ENCODE data around the gene MAD1L1.
"Not testable (repeated sequence)": the region's sequence is repeated elsewhere in the genome, so short reads cannot be mapped to it uniquely, and the experiment has no call there.

The MAD1L1 gene

DNA sequence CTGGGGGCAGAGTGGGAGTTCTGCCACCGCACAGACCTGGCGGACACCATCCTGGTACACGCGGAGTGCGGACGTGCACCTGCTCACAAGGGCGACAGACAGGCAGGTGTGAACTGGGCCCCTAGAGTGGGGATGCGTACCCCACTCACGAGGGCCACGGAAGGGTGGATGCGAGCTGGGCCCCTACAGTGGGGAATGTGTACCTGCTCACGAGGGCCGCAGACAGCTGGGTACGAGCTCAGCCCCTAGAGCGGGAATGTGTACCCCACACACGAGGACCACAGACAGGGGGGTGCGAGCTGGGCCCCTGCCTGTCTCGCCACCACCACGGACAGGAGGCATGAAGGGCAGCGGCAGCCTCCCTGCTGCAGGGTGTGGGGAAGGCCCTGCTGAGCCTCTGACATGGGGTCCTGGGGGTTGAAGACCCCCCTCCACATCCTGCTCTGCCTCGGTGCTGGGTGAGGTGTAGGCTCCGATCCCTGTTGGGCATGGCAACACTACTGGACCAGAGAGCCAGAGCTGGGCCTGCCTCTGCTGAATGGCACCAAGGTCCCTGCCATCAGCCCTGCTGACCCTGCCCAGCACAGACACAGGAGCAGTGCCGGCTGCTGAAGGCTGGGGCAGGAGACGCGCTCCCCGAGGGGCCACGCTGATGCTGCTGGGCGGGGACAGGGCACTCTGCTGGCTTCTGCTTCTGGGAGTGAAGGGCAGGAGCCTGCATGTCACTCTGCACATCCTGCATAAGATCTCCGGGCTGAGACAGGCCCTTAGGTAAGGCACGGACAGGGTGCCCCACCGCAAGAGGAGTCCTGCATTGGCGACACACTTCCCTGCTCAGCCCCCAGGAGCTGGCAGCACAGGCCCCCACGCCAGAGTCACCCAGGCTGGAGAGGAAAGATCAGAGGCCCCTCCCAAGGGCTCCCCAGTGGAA is 259.2 kb downstream of the MAD1L1 start:
- DNase-seq (ENCODE audit: low read depth in 3 of 3): no peak

DNA sequence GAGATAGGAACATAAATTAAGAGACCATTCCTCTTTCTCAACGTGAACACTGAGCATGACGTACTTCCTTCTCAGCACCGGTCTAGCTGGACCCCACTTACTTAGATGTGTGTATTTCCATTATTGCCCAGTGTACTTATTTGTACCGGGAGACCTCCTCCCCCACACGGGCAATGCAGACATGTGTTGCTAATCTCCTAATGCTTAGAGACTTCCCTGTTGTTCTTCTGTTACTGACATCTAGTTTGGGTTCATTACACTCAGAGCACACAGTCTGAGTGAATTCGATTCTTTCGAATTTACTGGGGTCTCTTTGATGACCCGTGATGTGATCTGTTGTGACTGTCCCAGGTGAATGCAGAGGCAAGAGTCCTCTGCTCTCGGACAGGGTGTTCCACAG is 260.0 kb downstream of the MAD1L1 start:
- no peak for DNase-seq (ENCODE audit: low read depth in 3 of 3)

DNA sequence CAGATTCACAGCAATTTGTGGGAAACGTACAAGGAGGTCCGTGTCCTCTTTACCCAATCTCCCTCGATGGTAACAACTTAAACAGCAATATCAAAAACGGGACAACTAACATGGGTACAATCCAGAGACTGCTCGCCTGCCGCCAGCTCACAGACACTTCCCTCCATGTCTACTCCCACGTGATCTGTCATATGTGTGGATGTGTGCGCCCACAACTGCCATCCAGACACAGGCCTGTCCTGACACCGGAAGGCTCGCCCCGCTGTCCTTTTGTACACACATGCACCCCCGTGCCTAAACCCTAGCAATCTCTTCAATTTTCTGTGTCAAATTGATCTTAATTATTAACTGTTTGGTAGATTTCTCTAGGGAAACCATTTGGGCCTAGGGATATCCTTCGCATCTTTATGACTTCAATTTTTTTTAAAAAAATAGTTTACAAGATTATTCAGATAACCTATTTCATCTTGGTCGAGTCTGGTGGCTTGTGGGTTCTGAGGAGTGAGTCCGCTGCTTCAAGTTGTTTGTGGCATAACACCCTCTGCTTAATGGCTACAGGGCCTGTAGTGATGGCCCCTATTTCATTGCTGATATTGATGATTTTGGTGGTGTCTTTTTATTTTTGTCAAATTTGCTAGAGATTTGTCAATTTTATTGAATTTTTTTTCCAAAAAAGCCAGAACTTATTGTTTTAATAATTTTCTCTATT is 260.6 kb downstream of the MAD1L1 start:
- DNase-seq (ENCODE audit: low read depth in 3 of 3): no peak

DNA sequence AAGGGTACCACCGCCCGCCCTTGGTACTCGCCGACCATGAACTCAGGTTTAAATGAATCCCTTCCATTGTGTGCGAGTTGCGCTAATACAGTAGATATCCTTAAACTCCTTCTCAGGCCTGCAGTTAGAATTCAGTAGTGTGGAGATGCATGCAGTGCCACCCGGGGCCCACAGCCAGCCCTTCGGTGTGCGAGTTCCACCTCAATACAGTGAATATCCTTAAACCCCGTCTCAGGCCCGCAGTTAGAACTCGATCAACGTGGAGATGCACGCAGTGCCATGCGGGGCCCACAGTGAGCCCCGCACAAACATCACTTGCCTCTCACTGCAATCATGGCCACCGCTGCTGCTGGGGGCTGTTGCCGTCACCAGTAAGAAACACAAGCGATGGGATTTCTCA is 261.9 kb downstream of the MAD1L1 start:
- no peak for DNase-seq (ENCODE audit: low read depth in 3 of 3)

DNA sequence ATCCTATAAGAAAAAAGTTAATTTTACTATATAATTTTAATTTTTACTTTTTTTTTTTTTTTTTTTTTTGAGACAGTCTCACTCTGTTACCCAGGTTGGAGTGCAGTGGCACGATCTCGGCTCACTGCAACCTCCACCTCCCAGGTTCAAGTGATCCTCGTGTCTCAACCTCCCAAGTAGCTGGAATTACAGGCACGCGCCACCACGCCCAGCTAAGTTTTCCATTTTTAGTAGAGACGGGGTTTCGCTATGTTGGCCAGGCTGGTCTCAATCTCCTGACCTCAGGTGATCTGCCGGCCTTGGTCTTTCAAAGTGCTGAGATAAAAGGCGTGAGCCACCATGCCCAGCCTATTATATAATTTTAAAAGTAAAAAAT is 262.5 kb downstream of the MAD1L1 start:
- not testable (repeated sequence) for DNase-seq (ENCODE audit: low read depth in 3 of 3)

DNA sequence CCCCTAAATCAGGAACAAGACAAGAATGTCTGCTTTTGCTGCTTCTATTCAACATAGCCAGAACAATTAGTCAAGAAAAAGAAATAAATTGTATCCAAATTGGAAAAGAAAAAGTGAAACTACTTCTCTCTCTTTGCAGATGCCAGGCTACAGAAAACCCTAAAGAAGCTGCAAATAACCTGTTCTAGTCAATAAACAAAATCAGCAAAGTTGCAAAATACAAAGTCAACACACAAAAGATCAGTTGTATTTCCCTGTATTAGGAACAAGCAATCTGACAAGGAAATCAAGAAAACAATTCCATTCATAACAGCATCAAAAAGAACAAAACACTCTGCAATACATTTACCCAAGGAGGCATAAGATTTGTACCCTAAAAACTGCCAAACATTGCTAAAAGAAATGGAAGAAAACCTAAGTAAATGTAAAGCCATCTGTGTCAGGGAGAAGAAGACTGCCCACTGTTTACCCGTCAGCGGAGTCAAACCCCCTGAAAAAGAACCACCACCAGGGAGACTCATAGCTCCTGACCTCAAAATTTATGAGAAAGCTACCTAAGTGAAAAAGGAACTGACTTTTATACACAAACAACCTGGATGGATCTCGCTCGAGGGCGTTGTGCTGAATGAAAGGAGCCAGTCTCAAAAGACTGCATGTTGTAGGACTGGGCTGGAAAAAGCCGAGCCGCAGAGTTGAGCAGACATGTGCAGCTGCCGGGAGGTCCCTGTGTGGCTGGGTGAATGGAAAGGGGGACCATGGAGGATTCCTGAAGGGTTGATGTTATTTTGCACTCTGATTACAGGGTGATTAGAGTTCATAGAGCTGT is 263.1 kb downstream of the MAD1L1 start:
- no peak for DNase-seq (ENCODE audit: low read depth in 3 of 3)

GRCh38 chr7:1968397-1969111 is 264.2 kb downstream of the MAD1L1 start:
- no peak for DNase-seq (ENCODE audit: low read depth in 3 of 3)

- DNase-seq (ENCODE audit: low read depth in 3 of 3): no peak
Measured at GRCh38 chr7:1967512-1968396, 265.0 kb downstream of the MAD1L1 start.

GRCh38 chr7:1966631-1967200 is 266.0 kb downstream of the MAD1L1 start:
- DNase-seq (ENCODE audit: low read depth in 3 of 3): no peak

DNA sequence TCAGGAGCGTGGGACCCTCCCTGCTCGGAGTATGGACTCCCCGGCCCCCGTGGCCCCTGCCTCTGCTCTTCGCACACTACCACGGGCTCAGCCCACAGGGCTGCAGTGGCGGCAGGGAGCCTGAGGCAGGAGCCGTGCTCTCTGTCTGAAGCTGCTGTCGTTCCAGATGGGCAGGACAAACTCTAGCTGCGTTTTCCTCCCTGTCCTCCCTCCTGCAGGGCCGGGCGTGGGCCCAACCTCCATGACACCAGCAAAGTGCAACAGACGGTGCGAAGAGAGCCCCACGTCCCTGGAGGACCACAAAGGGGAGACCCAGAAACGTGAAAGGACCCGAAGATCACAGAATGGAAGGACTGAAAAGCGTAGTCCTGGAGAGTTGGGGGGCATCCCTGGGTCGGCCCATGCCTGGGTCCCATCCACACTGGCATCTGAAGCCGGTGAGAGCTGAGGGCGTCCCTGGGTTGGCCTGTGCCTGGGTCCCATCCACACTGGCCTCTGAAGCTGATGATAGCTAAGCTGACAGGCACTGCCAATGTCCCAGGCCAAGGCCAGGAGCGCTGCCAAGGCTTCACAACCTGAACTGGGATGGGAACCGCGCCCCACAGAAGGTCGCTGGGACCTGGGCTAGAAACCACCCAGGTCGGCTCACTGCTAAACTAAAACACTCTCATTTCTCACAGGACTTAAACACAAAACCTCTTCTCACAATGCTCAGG is 267.0 kb downstream of the MAD1L1 start:
- DNase-seq (ENCODE audit: low read depth in 3 of 3): no peak

- no peak for DNase-seq (ENCODE audit: low read depth in 3 of 3)
Measured at GRCh38 chr7:1964913-1965578, 267.7 kb downstream of the MAD1L1 start.

- DNase-seq (ENCODE audit: low read depth in 3 of 3): no peak
Measured at GRCh38 chr7:1964211-1964912, 268.4 kb downstream of the MAD1L1 start.

GRCh38 chr7:1963575-1963974 is 269.2 kb downstream of the MAD1L1 start:
- no peak for DNase-seq (ENCODE audit: low read depth in 3 of 3)

DNA sequence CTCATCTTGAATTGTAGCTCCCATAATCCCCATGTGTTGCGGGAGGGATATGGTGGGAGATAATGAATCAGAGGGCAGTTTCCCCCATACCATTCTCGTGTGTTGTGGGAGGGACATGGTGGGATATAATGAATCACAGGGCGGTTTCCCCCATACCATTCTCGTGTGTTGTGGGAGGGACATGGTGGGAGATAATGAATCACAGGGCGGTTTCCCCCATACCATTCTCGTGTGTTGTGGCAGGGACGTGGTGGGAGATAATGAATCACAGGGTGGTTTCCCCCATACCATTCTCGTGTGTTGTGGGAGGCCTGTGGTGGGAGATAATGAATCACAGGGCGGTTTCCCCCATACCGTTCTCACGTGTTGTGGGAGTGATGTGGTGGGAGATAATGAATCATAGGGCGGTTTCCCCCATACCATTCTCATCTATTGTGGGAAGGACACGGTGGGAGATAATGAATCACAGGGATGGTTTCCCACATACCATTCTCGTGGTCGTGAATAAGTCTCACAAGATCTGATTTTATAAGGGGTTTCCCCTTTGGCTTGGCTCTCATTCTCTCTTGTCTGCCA is 271.0 kb downstream of the MAD1L1 start:
- DNase-seq (ENCODE audit: low read depth in 3 of 3): no peak

DNA sequence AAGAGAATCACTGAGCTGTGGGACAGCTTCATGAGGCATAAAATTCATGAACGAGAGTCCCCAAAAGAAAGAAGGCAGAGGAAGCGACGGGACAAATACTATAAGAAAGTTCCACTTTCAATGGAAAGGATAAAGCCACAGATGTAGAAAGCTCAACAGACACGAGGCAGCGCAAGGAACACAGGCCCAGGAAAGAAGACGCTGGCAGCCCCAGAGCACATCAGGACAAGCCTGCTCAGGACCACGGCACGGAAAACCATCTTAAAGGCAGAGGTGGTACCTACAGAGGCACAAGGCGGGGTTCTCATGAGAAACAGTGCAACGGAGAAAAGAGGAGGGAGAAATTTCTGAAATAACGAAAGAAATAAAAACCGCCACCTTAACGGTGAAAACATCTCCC is 273.4 kb downstream of the MAD1L1 start:
- DNase-seq (ENCODE audit: low read depth in 3 of 3): no peak

DNA sequence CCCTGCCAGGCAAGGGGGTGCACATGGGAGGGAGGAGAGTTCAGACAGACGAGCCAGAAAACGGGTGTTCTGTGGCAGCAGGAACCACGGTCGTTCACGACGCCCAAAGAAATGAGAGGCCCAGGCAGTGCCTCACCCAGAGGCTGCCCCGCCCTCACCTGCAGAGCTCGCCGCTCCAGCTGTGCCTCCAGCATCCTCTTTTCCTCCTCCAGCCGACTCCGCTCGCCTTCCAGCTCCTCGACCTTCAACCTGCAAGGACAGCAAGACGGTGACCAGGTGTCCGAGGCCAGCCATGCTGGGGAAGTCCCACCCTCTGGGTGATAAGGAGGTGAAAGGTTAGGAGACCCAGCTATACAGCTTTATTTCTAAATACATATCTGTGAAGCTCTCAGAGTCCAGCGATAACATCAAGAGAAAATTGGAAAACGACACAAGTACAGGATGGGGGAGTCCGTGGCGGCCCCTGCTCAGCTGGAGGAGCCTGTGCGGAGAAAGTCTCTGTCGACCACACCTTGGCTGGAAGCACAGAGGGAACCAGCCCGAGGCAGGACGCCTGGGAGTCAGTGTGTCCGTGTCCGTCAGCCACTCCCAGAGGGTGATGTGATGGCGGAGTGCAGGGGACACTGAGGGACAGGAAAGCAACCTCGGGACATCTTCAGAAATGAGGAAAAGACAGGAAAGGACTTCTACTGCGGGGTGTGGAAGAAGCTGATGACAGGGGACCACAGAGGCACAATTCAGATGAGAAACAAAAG is 275.1 kb downstream of the MAD1L1 start:
- no peak for DNase-seq (ENCODE audit: low read depth in 3 of 3)
